Tibial nerve (tissue), 3 donors: ENCODE data around the gene ANKRD6.

Experiments
- POLR2A ChIP-seq, 2 donors: fragments of 450-650 bp; IDR thresholded peaks; one replicate each; pipeline ENCODE4 v1.6.1; 2017; ENCODE audit warnings: antibody characterized with exemption in 2 of 2, mild to moderate bottlenecking in 2 of 2, moderate library complexity in 2 of 2
- TF ChIP-seq, protein P1 (sequence below), 5 experiments: fragments of 200-600 bp in 3 of 5; fragments of 450-650 bp in 2 of 5; sonication (generic) in 3 of 5; IDR thresholded peaks; one replicate each; pipeline ENCODE4 v1.5.1; 2016 to 2019; ENCODE audit warnings: antibody characterized with exemption in 5 of 5, mild to moderate bottlenecking in 3 of 5, moderate library complexity in 2 of 5

- TF ChIP-seq, protein P1, sequence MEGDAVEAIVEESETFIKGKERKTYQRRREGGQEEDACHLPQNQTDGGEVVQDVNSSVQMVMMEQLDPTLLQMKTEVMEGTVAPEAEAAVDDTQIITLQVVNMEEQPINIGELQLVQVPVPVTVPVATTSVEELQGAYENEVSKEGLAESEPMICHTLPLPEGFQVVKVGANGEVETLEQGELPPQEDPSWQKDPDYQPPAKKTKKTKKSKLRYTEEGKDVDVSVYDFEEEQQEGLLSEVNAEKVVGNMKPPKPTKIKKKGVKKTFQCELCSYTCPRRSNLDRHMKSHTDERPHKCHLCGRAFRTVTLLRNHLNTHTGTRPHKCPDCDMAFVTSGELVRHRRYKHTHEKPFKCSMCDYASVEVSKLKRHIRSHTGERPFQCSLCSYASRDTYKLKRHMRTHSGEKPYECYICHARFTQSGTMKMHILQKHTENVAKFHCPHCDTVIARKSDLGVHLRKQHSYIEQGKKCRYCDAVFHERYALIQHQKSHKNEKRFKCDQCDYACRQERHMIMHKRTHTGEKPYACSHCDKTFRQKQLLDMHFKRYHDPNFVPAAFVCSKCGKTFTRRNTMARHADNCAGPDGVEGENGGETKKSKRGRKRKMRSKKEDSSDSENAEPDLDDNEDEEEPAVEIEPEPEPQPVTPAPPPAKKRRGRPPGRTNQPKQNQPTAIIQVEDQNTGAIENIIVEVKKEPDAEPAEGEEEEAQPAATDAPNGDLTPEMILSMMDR (IDR thresholded peaks at IDR 0.05), result no peak
- TF ChIP-seq POLR2A (IDR thresholded peaks at IDR 0.05), result no peak
Measured at GRCh38 chr6:89452281-89452680, 19.3 kb downstream of the ANKRD6 start.
